Activated CD8-positive, alpha-beta memory T cell treated with anti-CD3 and anti-CD28 coated beads for 36 hours (primary cell): ENCODE measurements around the gene BCCIP. TPM values are rescaled to one million over a fixed set of nuclear protein-coding genes. Genes with fewer than 3 reads are reported as not detected.

Experiments
- CTCF ChIA-PET: fragments of 350-600 bp; sonication (Branson Sonifier 250); formaldehyde crosslinking; loops from one replicate; lab custom pipeline; 2021; ENCODE audit warnings: antibody characterized with exemption; lab: Charles Lee
- POLR2A ChIA-PET: fragments of 350-600 bp; sonication (Branson Sonifier 250); formaldehyde crosslinking; loops from one replicate; lab custom pipeline; 2021; ENCODE audit warnings: antibody characterized with exemption; lab: Charles Lee
- total RNA-seq, 2 experiments: library from RNA; stranded (reverse); gene quantifications; one replicate each; pipeline ENCODE4 v1.2.3, GENCODE V29; 2021

BCCIP gene
- total RNA-seq, 2 experiments from 2014 or later, result 137 to 141 TPM

GRCh38 chr10:125838802-125839575 lies 15.6 kb downstream of the BCCIP start:
- CTCF ChIA-PET, result interaction anchor here (0.6 kb wide), 1 partner anchor 12 kb away, joined by 3 read pairs; no protein-coding TSS in a partner anchor

GRCh38 chr10:125840406-125840805 lies 17.1 kb downstream of the BCCIP start:
- POLR2A ChIA-PET, result no interaction called here

More at GRCh38 chr10:125838802-125839575, 15.6 kb downstream of the BCCIP start:
- POLR2A ChIA-PET, result no interaction called here

GRCh38 chr10:125840955-125841354 lies 17.6 kb downstream of the BCCIP start:
- CTCF ChIA-PET, result no interaction called here
- POLR2A ChIA-PET, result no interaction called here

More at GRCh38 chr10:125840406-125840805, 17.1 kb downstream of the BCCIP start:
- CTCF ChIA-PET, result no interaction called here

GRCh38 chr10:125843603-125844329 lies 20.4 kb downstream of the BCCIP start:
- ChIA-PET POLR2A (no interaction called here), CTCF (no interaction called here)

- POLR2A ChIA-PET, result no interaction called here
These were observed 21.4 kb downstream of the BCCIP start for GRCh38 chr10:125844751-125845221.

GRCh38 chr10:125845617-125846016 lies 22.3 kb downstream of the BCCIP start:
- CTCF ChIA-PET, result no interaction called here
- POLR2A ChIA-PET, result interaction anchor here (0.5 to 0.6 kb wide), 2 partner anchors 12 to 18 kb away, joined by 4 to 5 read pairs; no protein-coding TSS in a partner anchor

More at GRCh38 chr10:125844751-125845221, 21.4 kb downstream of the BCCIP start:
- CTCF ChIA-PET, result no interaction called here

- ChIA-PET CTCF (no interaction called here), POLR2A (interaction anchor here (0.5 kb wide), 1 partner anchor 16 kb away, joined by 4 read pairs; no protein-coding TSS in a partner anchor)
These were observed 23.5 kb downstream of the BCCIP start for GRCh38 chr10:125846894-125847293.

GRCh38 chr10:125848371-125848770 lies 25.0 kb downstream of the BCCIP start:
- ChIA-PET CTCF (interaction anchor here (0.8 kb wide), 1 partner anchor 12 kb away, joined by 3 read pairs; no protein-coding TSS in a partner anchor), POLR2A (no interaction called here)

- ChIA-PET CTCF (no interaction called here), POLR2A (no interaction called here)
These were observed 25.5 kb downstream of the BCCIP start for GRCh38 chr10:125848857-125849256.

- ChIA-PET POLR2A (no interaction called here), CTCF (no interaction called here)
These were observed 26.1 kb downstream of the BCCIP start for GRCh38 chr10:125849448-125849847.

GRCh38 chr10:125850766-125851731 lies 27.7 kb downstream of the BCCIP start:
- CTCF ChIA-PET, result interaction anchor here (0.6 kb wide), 1 partner anchor 12 kb away, joined by 3 read pairs; no protein-coding TSS in a partner anchor
- POLR2A ChIA-PET, result no interaction called here

GRCh38 chr10:125852487-125852886 lies 29.1 kb downstream of the BCCIP start:
- POLR2A ChIA-PET, result no interaction called here

GRCh38 chr10:125857185-125857760 lies 33.9 kb downstream of the BCCIP start:
- CTCF ChIA-PET, result no interaction called here
- POLR2A ChIA-PET, result no interaction called here

More at GRCh38 chr10:125852487-125852886, 29.1 kb downstream of the BCCIP start:
- CTCF ChIA-PET, result no interaction called here

- POLR2A ChIA-PET, result no interaction called here
These were observed 35.9 kb downstream of the BCCIP start for GRCh38 chr10:125859128-125859817.

GRCh38 chr10:125865120-125865519 lies 41.8 kb downstream of the BCCIP start:
- ChIA-PET POLR2A (no interaction called here), CTCF (no interaction called here)

More at GRCh38 chr10:125859128-125859817, 35.9 kb downstream of the BCCIP start:
- CTCF ChIA-PET, result interaction anchor here (0.9 kb wide), 1 partner anchor 11 kb away, joined by 3 read pairs; no protein-coding TSS in a partner anchor

GRCh38 chr10:125866421-125867029 lies 43.2 kb downstream of the BCCIP start:
- CTCF ChIA-PET, result no interaction called here
- POLR2A ChIA-PET, result no interaction called here

- ChIA-PET POLR2A (no interaction called here), CTCF (interaction anchor here (1.3 kb wide), 1 partner anchor 9 kb away, joined by 3 read pairs; no protein-coding TSS in a partner anchor)
These were observed 45.1 kb downstream of the BCCIP start for GRCh38 chr10:125868372-125868975.
